K562 (cell line): ENCODE results near the gene LAMA2. TPM values are rescaled to one million over a fixed set of nuclear protein-coding genes. Genes with fewer than 3 reads are reported as not detected.

ENCODE experiments used
- ATF7 ChIP-seq: fragments of 450-650 bp; IDR thresholded peaks from 2 replicates; pipeline ENCODE4 v1.7.1; 2014; ENCODE audit warnings: mild to moderate bottlenecking, moderate library complexity
- CBFA2T2 ChIP-seq: fragments of 450-650 bp; conservative IDR thresholded peaks from 2 replicates; pipeline ENCODE4 v1.6.1; 2017; ENCODE audit warnings: mild to moderate bottlenecking
- CBX3 ChIP-seq, 2 experiments: IDR thresholded peaks; 1 replicate in 1 of 2; 2 replicates in 1 of 2; pipeline ENCODE4 v1.6.1; 2012; ENCODE audit warnings: inconsistent platforms in 2 of 2, low read length in 2 of 2, borderline replicate concordance in 1 of 2, control low read depth in 1 of 2
- GATAD2A ChIP-seq: fragments of 450-650 bp; IDR thresholded peaks from 2 replicates; pipeline ENCODE4 v1.6.1; 2017
- HDAC6 ChIP-seq: IDR thresholded peaks from 2 replicates; pipeline ENCODE4 v1.6.1; 2012; ENCODE audit warnings: low read depth, mild to moderate bottlenecking, control low read depth, inconsistent platforms, low read length, moderate library complexity
- HMGN3 ChIP-seq: IDR thresholded peaks from 2 replicates; pipeline ENCODE4 v1.6.1; 2011; ENCODE audit warnings: borderline replicate concordance, low read depth, mild to moderate bottlenecking, mixed read lengths, low read length; ENCODE audit not compliant: insufficient read length; ENCODE audit errors: extremely low read depth
- MAFK ChIP-seq: IDR thresholded peaks from 2 replicates; pipeline ENCODE4 v1.6.1; 2011; ENCODE audit warnings: low read length, improper control_type of control experiment
- MBD2 ChIP-seq: sonication (generic); IDR thresholded peaks from 2 replicates; pipeline ENCODE4 v1.6.1; 2016; ENCODE audit warnings: low read depth, borderline replicate concordance
- NCOA1 ChIP-seq: fragments of 450-650 bp; IDR thresholded peaks from 2 replicates; pipeline ENCODE4 v1.6.1; 2016; ENCODE audit warnings: low read depth
- NFXL1 ChIP-seq: fragments of 450-650 bp; formaldehyde crosslinking; IDR thresholded peaks from 2 replicates; pipeline ENCODE4 v1.4.0; 2021; ENCODE audit warnings: mild to moderate bottlenecking
- NR1H2 ChIP-seq: sonication (generic); formaldehyde crosslinking; IDR thresholded peaks from 2 replicates; pipeline ENCODE4 v1.4.0; 2020; ENCODE audit warnings: mild to moderate bottlenecking, missing genetic modification reagents
- ZNF121 ChIP-seq: sonication (generic); formaldehyde crosslinking; conservative IDR thresholded peaks from 2 replicates; pipeline ENCODE4 v1.8.0; 2022; ENCODE audit warnings: missing genetic modification reagents
- ZNF586 ChIP-seq: fragments of 450-650 bp; formaldehyde crosslinking; conservative IDR thresholded peaks from 2 replicates; pipeline ENCODE4 v1.4.0; 2020; ENCODE audit warnings: mild to moderate bottlenecking, moderate library complexity
- polyA plus RNA-seq, 8 experiments: library from polyadenylated mRNA; depleted of rRNA in 4 of 8; stranded (reverse) in 5 of 8; unstranded in 3 of 8; fragments of >200 nt; fragmentation: Nextera tagmentation in 2 of 8; fragmentation: Illumina TruSeq in 1 of 8; extraction: Ambion mirVana in 2 of 8; extraction: Trizol in 1 of 8; gene quantifications; 2 replicates each; pipeline versions ENCODE4 v1.2.1 to v1.2.3, GENCODE V29; 2011 to 2014; ENCODE audit warnings: inconsistent platforms in 1 of 8, missing spikeins in 1 of 8
- total RNA-seq, 7 experiments: library from RNA; depleted of rRNA in 6 of 7; stranded (reverse); fragments of >200 nt in 6 of 7; fragmentation: Illumina TruSeq in 2 of 7; extraction: Trizol in 2 of 7; gene quantifications; 2 replicates each; pipeline versions ENCODE4 v1.2.1 to v1.2.3, GENCODE V29; 2011 to 2021; ENCODE audit warnings: low replicate concordance in 1 of 7
- TF ChIP-seq, protein P1 (sequence below): sonication (generic); formaldehyde crosslinking; IDR thresholded peaks from 2 replicates; pipeline ENCODE4 v1.4.0; 2020; ENCODE audit warnings: mild to moderate bottlenecking, missing genetic modification reagents
- TF ChIP-seq, protein P2 (sequence below): sonication (generic); formaldehyde crosslinking; IDR thresholded peaks from 2 replicates; pipeline ENCODE4 v1.8.1; 2022; ENCODE audit warnings: missing genetic modification reagents
- TF ChIP-seq, protein P3 (sequence below): sonication (generic); formaldehyde crosslinking; IDR thresholded peaks from 2 replicates; pipeline ENCODE4 v1.8.1; 2023; ENCODE audit warnings: mild to moderate bottlenecking, missing genetic modification reagents
- TF ChIP-seq, protein P4 (sequence below): fragments of 250-450 bp; sonication (Bioruptor Pico); IDR thresholded peaks from 2 replicates; pipeline ENCODE4 v1.8.0; 2022; ENCODE audit warnings: inconsistent platforms, mild to moderate bottlenecking, moderate library complexity, borderline replicate concordance

LAMA2 gene
- total and polyA plus RNA-seq, 9 of the 15 experiments (the other 6 are each of a cell fraction or from before 2014, with no cell fraction given): 0.04 to 1.5 (median 0.36) TPM

DNA sequence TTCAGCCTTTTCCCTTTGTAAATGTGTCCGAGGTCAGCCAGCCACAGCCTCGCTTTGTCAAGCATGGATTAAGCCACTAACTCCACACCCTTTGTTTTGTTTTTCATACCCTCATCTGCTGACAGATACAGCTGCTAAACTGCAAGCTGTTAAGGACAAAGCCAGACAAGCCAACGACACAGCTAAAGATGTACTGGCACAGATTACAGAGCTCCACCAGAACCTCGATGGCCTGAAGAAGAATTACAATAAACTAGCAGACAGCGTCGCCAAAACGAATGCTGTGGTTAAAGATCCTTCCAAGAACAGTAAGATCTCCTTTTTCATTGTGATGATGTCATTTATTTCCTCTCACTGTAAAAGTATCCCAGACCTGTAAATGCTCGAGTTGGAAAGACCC is 557.8 kb downstream of the LAMA2 start (continued):
- TF ChIP-seq, protein P1, sequence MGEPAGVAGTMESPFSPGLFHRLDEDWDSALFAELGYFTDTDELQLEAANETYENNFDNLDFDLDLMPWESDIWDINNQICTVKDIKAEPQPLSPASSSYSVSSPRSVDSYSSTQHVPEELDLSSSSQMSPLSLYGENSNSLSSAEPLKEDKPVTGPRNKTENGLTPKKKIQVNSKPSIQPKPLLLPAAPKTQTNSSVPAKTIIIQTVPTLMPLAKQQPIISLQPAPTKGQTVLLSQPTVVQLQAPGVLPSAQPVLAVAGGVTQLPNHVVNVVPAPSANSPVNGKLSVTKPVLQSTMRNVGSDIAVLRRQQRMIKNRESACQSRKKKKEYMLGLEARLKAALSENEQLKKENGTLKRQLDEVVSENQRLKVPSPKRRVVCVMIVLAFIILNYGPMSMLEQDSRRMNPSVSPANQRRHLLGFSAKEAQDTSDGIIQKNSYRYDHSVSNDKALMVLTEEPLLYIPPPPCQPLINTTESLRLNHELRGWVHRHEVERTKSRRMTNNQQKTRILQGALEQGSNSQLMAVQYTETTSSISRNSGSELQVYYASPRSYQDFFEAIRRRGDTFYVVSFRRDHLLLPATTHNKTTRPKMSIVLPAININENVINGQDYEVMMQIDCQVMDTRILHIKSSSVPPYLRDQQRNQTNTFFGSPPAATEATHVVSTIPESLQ (CRISPR knock-in tag): no peak
- TF ChIP-seq, protein P2, sequence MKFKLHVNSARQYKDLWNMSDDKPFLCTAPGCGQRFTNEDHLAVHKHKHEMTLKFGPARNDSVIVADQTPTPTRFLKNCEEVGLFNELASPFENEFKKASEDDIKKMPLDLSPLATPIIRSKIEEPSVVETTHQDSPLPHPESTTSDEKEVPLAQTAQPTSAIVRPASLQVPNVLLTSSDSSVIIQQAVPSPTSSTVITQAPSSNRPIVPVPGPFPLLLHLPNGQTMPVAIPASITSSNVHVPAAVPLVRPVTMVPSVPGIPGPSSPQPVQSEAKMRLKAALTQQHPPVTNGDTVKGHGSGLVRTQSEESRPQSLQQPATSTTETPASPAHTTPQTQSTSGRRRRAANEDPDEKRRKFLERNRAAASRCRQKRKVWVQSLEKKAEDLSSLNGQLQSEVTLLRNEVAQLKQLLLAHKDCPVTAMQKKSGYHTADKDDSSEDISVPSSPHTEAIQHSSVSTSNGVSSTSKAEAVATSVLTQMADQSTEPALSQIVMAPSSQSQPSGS (CRISPR knock-in tag): no peak
- TF ChIP-seq NFXL1 (CRISPR knock-in tag) (no peak), GATAD2A (no peak), ZNF586 (CRISPR knock-in tag) (no peak), MBD2 (no peak), HDAC6 (no peak), ZNF121 (CRISPR knock-in tag) (no peak), MAFK (no peak), CBFA2T2 (peak; percentile 50), NR1H2 (CRISPR knock-in tag) (no peak), ATF7 (peak; percentile 64; the same call in 1 of the 2 replicates), HMGN3 (no peak), CBX3 (IDR thresholded peaks at IDR 0.05; ENCODE audit: borderline replicate concordance in 1 of 2, low read length in 2 of 2) (no peak), NCOA1 (no peak)
- TF ChIP-seq, protein P3, sequence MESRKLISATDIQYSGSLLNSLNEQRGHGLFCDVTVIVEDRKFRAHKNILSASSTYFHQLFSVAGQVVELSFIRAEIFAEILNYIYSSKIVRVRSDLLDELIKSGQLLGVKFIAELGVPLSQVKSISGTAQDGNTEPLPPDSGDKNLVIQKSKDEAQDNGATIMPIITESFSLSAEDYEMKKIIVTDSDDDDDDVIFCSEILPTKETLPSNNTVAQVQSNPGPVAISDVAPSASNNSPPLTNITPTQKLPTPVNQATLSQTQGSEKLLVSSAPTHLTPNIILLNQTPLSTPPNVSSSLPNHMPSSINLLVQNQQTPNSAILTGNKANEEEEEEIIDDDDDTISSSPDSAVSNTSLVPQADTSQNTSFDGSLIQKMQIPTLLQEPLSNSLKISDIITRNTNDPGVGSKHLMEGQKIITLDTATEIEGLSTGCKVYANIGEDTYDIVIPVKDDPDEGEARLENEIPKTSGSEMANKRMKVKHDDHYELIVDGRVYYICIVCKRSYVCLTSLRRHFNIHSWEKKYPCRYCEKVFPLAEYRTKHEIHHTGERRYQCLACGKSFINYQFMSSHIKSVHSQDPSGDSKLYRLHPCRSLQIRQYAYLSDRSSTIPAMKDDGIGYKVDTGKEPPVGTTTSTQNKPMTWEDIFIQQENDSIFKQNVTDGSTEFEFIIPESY (CRISPR knock-in tag): no peak
- TF ChIP-seq, protein P4, sequence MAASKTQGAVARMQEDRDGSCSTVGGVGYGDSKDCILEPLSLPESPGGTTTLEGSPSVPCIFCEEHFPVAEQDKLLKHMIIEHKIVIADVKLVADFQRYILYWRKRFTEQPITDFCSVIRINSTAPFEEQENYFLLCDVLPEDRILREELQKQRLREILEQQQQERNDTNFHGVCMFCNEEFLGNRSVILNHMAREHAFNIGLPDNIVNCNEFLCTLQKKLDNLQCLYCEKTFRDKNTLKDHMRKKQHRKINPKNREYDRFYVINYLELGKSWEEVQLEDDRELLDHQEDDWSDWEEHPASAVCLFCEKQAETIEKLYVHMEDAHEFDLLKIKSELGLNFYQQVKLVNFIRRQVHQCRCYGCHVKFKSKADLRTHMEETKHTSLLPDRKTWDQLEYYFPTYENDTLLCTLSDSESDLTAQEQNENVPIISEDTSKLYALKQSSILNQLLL (CRISPR knock-in tag): no peak
